Activated CD8-positive, alpha-beta memory T cell treated with anti-CD3 and anti-CD28 coated beads for 1 hour (primary cell): Measurements from ENCODE around the gene KSR2.

Experiments used
- DNase-seq, 2 donors: peaks; one replicate each; pipeline ENCODE4 v3.0.0-alpha.2; 2020; ENCODE audit warnings: low read depth in 1 of 2; ENCODE audit errors: extremely low read depth in 1 of 2

Gene KSR2

DNA sequence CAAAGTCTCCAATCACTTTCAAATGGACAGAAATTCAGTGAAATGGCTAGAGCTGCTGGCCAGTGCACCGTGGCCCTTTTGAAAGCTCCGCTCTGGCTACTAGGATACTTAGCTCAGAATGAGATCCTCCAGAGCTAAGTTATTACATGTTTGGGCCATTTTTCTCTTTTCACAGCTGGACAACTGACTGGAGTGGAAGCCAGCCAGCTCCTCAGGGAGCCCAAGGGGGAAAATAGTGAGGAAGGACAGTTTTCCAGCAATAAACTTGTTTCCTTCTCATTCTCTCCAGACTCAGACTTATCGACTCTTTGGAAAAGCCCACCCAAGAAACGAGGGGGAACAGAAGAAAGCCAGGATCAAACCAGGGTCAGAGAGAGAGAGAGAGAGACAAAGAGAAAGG, 266.0 kb downstream of the KSR2 start:
- DNase-seq = no peak

- no peak for DNase-seq
Observed at GRCh38 chr12:117699575-117699974, 269.2 kb downstream of the KSR2 start.

DNA sequence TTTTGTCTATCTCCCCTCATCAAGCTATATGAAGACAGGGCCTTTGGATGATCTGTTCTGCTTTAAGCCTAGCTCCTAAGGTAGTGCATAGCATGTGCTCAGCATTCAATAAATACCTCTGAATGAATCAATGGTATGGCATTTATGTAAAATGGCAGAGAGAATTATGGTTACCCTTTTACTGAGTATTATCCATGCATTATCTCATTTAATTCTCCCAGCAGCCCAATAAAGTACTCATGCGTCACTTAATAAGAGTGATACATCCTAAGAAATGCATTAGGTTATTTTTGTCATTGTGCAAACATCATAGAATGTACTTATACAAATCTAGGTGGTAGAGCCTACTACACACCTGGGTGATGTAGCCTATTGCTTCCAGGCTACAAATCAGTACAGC, 269.7 kb downstream of the KSR2 start:
- DNase-seq = no peak

DNA sequence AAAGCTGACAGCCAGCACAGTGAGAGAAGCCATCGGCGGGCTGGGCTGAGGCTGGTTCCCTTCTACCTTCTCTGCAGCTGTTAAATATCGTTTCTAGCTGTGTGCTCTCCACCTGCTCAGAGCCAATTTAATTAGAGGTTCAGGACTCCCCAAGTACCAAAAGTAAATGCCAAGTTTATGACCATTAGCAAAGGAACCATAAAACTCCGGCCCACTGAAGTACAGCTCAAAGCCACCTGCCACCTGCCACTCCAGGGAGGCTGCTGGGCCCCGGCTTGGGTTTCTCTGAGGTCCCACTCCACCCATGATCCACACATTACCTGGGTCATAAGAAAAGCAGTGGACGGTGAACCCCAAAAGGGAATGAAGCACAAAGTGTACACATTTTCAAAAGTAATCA, 272.8 kb downstream of the KSR2 start:
- DNase-seq = no peak

DNA sequence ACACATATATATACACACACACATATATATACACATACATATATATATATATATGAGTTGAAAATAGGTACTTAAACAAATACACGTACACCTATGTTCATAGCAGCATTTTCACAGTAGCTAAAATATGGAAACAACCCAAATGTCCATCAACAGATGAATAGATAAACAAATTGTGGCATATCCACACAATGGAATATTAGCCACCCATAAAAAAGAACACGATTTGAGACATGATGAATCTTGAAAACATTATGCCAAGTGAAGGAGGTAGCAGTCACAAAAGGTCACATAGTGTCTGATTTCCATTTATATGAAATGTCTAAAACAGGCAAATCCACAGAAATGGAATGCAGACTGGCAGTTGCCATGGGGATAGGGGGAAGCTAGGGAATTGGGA, 276.3 kb downstream of the KSR2 start:
- DNase-seq = no peak

DNA sequence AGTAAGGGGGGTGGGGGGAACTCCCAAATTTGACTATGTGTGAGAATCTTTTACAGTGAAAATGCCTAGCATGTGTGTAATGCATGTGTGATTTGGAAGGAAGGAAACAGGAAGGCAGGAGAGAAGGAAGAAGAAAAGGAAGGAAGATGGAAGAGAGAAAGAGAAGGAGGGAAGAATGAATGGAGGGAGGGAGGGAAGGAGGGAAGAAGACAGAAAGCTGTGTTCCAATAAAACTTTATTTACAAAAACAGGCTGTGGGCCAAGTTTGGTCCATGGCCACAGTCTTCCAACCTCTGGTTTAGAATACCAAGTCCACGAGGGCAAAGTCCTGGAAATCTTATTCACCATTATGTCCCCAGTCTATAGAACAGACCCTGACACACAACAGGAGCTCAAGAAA, 278.9 kb downstream of the KSR2 start:
- DNase-seq = no peak

- no peak for DNase-seq
Observed at GRCh38 chr12:117688446-117688845, 280.3 kb downstream of the KSR2 start.

GRCh38 chr12:117686911-117687377, 281.8 kb downstream of the KSR2 start:
- DNase-seq = no peak

DNA sequence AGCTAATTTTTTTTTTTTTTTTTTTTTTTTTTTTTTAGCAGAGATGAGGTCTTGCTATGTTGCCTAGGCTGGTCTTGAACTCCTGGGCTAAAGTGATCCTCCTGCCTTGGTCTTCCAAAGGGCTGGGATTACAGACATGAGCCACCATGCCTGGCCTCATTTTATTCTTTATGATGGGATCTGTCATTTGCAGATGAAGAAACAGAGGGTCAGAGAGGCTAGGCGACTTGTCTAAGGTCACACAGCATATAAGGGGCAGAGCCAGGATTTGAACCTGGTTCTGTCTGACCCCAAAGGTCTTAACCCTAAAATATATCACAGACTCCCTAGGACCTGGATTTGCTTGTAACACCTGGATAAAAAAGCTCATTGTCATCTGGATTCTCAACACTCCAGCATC, 282.6 kb downstream of the KSR2 start:
- DNase-seq = no peak

- no peak for DNase-seq
Observed at GRCh38 chr12:117685110-117685926, 283.5 kb downstream of the KSR2 start.

GRCh38 chr12:117684471-117684870, 284.3 kb downstream of the KSR2 start:
- DNase-seq = no peak

GRCh38 chr12:117680312-117680711, 288.5 kb downstream of the KSR2 start:
- DNase-seq = no peak

DNA sequence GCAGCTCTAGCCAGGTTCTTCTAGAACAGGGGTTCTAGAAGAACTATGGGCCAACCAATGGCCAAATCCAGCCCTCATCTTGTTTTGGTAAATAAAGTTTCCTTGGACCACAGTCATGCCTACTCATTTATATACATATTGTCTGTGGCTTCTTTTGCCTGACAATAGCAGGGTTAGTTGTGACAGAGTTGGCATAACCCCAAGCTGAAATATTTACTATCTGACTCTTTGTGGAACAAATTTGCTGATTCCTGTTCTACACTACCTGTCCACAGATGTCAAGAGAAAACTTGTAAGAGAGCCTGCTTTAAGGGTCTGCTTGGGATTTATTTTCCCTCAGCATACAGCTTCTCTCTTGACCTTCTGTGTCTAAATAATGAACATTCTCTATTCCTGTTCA, 289.0 kb downstream of the KSR2 start:
- no peak for DNase-seq

GRCh38 chr12:117674763-117675162, 294.0 kb downstream of the KSR2 start:
- no peak for DNase-seq

DNA sequence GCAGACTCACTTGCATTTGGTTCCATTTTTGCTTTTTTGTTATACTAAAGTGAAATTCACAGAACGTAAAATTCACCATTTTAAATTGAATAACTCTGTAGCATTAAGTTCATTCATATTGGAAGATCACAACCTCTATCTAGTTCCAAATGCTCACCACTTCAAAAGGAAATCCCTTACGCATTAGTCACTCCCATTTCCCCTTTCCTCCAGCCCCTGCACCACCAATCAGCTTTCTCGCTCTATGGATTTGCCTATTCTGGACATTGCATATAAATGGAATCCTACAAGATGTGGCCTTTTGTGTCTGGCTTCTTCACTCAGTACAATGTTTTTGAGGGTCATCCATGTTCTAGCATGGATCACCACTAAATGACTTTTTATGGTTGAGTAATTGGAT, 294.5 kb downstream of the KSR2 start:
- no peak for DNase-seq

GRCh38 chr12:117671734-117672133, 297.1 kb downstream of the KSR2 start:
- DNase-seq = no peak

- DNase-seq = no peak
Observed at GRCh38 chr12:117664169-117664568, 304.6 kb downstream of the KSR2 start.

GRCh38 chr12:117662620-117663395, 306.0 kb downstream of the KSR2 start:
- DNase-seq = no peak

DNA sequence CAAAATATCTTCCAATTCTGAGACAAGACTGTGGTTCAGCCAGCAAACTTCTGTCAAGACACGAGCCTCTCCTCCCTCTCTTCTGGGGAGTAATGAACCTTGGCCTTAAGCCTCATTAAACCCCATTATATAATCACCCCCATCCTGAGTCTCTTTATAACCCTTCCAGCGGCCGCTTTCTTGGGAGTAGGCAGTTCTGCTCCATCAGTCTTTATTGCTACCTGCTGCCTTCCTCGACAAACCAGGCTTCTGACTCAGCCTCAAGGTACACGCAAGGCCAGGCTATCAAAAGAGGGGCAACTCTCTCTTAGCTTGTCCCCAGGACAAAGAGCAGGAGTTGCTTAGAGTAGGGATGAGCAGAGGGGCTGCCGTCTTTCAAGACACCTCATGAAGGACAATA, 306.6 kb downstream of the KSR2 start:
- no peak for DNase-seq

- DNase-seq = no peak
Observed at GRCh38 chr12:117661471-117661870, 307.3 kb downstream of the KSR2 start.

GRCh38 chr12:117660896-117661295, 307.9 kb downstream of the KSR2 start:
- no peak for DNase-seq

DNA sequence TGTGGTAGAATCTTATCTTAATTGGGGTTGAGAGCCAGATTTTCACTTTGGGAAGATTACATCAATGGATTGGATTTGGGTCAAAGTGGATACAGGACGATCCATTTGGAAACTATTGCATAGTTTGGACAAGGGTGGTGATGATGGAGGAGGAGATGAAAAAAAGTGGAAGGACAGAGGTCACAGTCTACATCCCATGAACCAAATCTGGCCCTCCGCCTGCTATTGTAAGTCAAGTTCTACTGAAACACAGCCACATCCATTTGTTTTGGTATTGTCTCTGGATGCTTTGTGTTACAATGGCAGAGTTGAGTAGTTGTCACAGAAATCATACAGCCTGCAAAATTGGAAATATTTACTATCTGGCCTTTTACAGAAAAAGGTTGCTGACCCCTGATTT, 310.6 kb downstream of the KSR2 start:
- no peak for DNase-seq
